Esophagus muscularis mucosa (tissue), 4 donors: ENCODE data around the gene SLC6A11.

ENCODE experiments used
- EP300 ChIP-seq: sonication (generic); formaldehyde crosslinking; IDR thresholded peaks from one replicate; pipeline ENCODE4 v1.6.1; 2017; ENCODE audit warnings: antibody characterized with exemption
- POLR2A ChIP-seq: fragments of 450-650 bp; IDR thresholded peaks from one replicate; pipeline ENCODE4 v1.6.1; 2017; ENCODE audit warnings: antibody characterized with exemption, moderate library complexity, mild to moderate bottlenecking, low read depth
- POLR2AphosphoS5 ChIP-seq, 2 donors: sonication (generic); formaldehyde crosslinking; IDR thresholded peaks; one replicate each; pipeline ENCODE4 v1.6.1; 2017; ENCODE audit warnings: antibody characterized with exemption in 2 of 2
- TF ChIP-seq, protein P1 (sequence below), 3 experiments: fragments of 200-600 bp in 2 of 3; fragments of 450-650 bp in 1 of 3; sonication (generic) in 2 of 3; IDR thresholded peaks; one replicate each; pipeline ENCODE4 v1.5.1; 2017 to 2019; ENCODE audit warnings: antibody characterized with exemption in 3 of 3, mild to moderate bottlenecking in 2 of 3, moderate library complexity in 1 of 3

DNA sequence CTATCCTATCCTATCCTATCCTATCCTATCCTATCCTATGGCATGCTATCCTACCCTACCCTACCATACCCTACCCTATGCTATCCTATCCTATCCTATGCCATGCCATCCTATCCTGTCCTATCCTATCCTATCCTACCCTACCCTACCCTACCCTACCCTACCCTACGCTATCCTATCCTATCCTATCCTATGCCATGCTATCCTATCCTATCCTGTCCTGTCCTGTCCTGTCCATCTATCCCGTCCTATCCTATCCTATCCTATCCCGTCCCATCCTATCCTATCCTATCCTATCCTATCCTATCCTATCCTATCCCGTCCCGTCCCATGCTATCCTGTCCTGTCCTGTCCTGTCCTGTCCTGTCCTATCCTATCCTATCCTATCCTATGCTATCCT, 57.4 kb downstream of the SLC6A11 start:
- TF ChIP-seq POLR2A = no peak
- TF ChIP-seq, protein P1, sequence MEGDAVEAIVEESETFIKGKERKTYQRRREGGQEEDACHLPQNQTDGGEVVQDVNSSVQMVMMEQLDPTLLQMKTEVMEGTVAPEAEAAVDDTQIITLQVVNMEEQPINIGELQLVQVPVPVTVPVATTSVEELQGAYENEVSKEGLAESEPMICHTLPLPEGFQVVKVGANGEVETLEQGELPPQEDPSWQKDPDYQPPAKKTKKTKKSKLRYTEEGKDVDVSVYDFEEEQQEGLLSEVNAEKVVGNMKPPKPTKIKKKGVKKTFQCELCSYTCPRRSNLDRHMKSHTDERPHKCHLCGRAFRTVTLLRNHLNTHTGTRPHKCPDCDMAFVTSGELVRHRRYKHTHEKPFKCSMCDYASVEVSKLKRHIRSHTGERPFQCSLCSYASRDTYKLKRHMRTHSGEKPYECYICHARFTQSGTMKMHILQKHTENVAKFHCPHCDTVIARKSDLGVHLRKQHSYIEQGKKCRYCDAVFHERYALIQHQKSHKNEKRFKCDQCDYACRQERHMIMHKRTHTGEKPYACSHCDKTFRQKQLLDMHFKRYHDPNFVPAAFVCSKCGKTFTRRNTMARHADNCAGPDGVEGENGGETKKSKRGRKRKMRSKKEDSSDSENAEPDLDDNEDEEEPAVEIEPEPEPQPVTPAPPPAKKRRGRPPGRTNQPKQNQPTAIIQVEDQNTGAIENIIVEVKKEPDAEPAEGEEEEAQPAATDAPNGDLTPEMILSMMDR (IDR thresholded peaks at IDR 0.05) = no peak
- TF ChIP-seq EP300 = no peak
- no peak for TF ChIP-seq POLR2AphosphoS5 (IDR thresholded peaks at IDR 0.05)
